Activated CD8-positive, alpha-beta T cell treated with anti-CD3 and anti-CD28 coated beads for 36 hours (primary cell): Measurements from ENCODE around the gene CALY. TPM values are rescaled to one million over a fixed set of nuclear protein-coding genes. Genes with fewer than 3 reads are reported as not detected.

Experiments used
- ATAC-seq: fragments of 200-7000 bp; cut with Tn5 transposase; one replicate; pipeline ENCODE4 v1.10.0; 2021; ENCODE audit warnings: mild to moderate bottlenecking, moderate library complexity
- CTCF ChIA-PET: fragments of 350-600 bp; sonication (Branson Sonifier 250); formaldehyde crosslinking; loops from one replicate; lab custom pipeline; 2021; ENCODE audit warnings: antibody characterized with exemption; lab: Charles Lee
- POLR2A ChIA-PET: fragments of 350-600 bp; sonication (Branson Sonifier 250); formaldehyde crosslinking; loops from one replicate; lab custom pipeline; 2021; ENCODE audit warnings: antibody characterized with exemption; lab: Charles Lee
- DNase-seq: peaks from one replicate; pipeline ENCODE4 v3.0.0-alpha.2; 2020
- H3K27ac Mint-ChIP-seq: one replicate; pipeline ENCODE4 v1.8.0; 2021; ENCODE audit warnings: mild to moderate bottlenecking, mixed read lengths
- H3K27me3 Mint-ChIP-seq: one replicate; pipeline ENCODE4 v1.8.0; 2021; ENCODE audit warnings: mixed read lengths
- H3K36me3 Mint-ChIP-seq: one replicate; pipeline ENCODE4 v1.8.0; 2021; ENCODE audit warnings: low read depth, mixed read lengths
- H3K4me1 Mint-ChIP-seq: one replicate; pipeline ENCODE4 v1.8.0; 2021; ENCODE audit warnings: low read depth, mixed read lengths
- H3K4me3 Mint-ChIP-seq: one replicate; pipeline ENCODE4 v1.8.0; 2021; ENCODE audit warnings: mild to moderate bottlenecking, moderate library complexity, mixed read lengths
- H3K9me3 Mint-ChIP-seq: one replicate; pipeline ENCODE4 v1.8.0; 2021; ENCODE audit warnings: mixed read lengths
- intact Hi-C: fragments of 100-400 bp; cut with micrococcal nuclease; formaldehyde crosslinking; loops from one replicate; pipeline ENCODE4 v1.10.0; 2022
- total RNA-seq, 2 experiments: library from RNA; stranded (reverse); gene quantifications; one replicate each; pipeline ENCODE4 v1.2.3, GENCODE V29; 2021
- TF ChIP-seq, protein P1 (sequence below): fragments of 200-600 bp; IDR thresholded peaks from one replicate; pipeline ENCODE4 v1.8.0; 2022; ENCODE audit warnings: antibody characterized with exemption, mild to moderate bottlenecking

The CALY gene
- total RNA-seq, 2 experiments from 2014 or later = not detected

DNA sequence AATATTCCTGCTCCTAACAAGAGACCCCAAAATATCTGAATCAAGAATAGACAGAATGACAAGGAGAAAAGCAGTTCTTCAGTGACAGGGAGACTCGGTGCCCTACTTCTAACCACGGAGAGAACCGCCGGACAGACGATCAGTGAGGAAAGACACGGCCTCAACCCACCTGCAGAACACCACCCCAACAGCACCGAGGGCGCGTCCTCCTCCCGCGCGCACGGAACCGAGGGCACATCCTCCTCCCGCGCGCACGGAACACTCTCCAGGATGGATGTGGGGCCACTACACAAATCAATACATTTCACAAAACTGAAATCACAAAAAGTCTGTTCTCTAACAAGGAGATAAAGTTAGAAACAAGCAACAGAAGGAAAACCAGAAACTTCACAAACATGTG, 50.3 kb downstream of the CALY start:
- H3K27me3 Mint-ChIP-seq = no peaks in the 10 kb centered on the region
- H3K4me1 Mint-ChIP-seq = no peaks in the 10 kb centered on the region
- DNase-seq (no peak), ATAC-seq (no peak)
- CTCF ChIA-PET = no interaction called here
- H3K27ac Mint-ChIP-seq = no peak overlapping the region
- POLR2A ChIA-PET = interaction anchor here (1.5 kb wide), 1 partner anchor 8 kb away, joined by 5 read pairs; no protein-coding TSS in a partner anchor
- no peak overlapping the region for H3K4me3 Mint-ChIP-seq
- H3K9me3 Mint-ChIP-seq = no peaks in the 10 kb centered on the region
- intact Hi-C loops = no loop called here
- peaks cover 37% of the 10 kb centered on the region for H3K36me3 Mint-ChIP-seq
- TF ChIP-seq, protein P1, sequence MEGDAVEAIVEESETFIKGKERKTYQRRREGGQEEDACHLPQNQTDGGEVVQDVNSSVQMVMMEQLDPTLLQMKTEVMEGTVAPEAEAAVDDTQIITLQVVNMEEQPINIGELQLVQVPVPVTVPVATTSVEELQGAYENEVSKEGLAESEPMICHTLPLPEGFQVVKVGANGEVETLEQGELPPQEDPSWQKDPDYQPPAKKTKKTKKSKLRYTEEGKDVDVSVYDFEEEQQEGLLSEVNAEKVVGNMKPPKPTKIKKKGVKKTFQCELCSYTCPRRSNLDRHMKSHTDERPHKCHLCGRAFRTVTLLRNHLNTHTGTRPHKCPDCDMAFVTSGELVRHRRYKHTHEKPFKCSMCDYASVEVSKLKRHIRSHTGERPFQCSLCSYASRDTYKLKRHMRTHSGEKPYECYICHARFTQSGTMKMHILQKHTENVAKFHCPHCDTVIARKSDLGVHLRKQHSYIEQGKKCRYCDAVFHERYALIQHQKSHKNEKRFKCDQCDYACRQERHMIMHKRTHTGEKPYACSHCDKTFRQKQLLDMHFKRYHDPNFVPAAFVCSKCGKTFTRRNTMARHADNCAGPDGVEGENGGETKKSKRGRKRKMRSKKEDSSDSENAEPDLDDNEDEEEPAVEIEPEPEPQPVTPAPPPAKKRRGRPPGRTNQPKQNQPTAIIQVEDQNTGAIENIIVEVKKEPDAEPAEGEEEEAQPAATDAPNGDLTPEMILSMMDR = no peak

DNA sequence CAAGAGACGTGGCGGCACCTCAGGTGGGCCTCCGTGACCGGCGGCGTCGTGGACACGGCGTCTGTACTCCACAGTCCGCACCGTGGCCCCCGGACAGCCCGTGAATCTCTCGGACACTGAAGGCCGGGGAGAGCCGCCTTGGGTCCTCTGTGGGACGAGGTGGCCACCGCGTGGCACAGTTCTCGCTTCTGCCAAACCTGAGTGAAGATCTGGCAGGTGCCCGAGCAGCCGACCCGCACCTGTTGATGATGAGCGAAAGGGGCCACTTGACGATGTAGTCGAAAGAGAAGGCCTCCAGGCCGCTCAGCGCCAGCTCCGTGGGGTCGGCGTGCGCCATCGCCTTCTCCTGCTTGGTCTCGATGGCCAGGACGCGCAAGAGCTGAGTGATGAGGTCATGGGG, 51.5 kb downstream of the CALY start:
- Mint-ChIP-seq H3K27me3 (no peaks in the 10 kb centered on the region), H3K36me3 (peaks cover 33% of the 10 kb centered on the region), H3K4me3 (no peak overlapping the region), H3K4me1 (no peaks in the 10 kb centered on the region), H3K9me3 (no peaks in the 10 kb centered on the region), H3K27ac (no peak overlapping the region)
- CTCF ChIA-PET = no interaction called here
- TF ChIP-seq, protein P1 = no peak
- intact Hi-C loops = no loop called here
- POLR2A ChIA-PET = no interaction called here
- ATAC-seq (no peak), DNase-seq (no peak)

DNA sequence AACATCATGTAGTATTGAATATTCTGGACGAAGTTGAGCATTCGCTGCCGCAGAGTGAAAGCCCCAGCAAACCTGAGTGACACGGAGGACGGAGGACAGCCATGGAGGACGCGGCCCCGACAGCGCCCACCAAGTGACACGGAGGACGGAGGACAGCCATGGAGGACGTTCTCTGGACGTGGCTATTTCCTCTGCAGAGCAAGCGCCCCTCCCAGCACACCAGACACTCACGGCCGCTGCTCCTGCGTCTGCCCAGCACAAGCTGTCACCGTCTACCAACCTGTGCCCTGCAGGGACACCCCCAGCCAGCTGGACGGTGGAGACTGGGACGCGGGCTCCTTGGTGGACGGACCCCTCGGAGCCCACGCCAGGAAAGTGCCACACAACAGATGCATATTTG, 52.8 kb downstream of the CALY start:
- ChIA-PET CTCF (no interaction called here), POLR2A (interaction anchor here (0.6 kb wide), 1 partner anchor 12 kb away, joined by 4 read pairs; no protein-coding TSS in a partner anchor)
- Mint-ChIP-seq H3K27me3 (no peaks in the 10 kb centered on the region), H3K27ac (no peak overlapping the region), H3K36me3 (peaks cover 30% of the 10 kb centered on the region), H3K4me3 (no peak overlapping the region), H3K9me3 (no peaks in the 10 kb centered on the region), H3K4me1 (peaks cover 7% of the 10 kb centered on the region)
- DNase-seq = no peak
- TF ChIP-seq, protein P1 = no peak
- intact Hi-C loops = no loop called here
- ATAC-seq = no peak

DNA sequence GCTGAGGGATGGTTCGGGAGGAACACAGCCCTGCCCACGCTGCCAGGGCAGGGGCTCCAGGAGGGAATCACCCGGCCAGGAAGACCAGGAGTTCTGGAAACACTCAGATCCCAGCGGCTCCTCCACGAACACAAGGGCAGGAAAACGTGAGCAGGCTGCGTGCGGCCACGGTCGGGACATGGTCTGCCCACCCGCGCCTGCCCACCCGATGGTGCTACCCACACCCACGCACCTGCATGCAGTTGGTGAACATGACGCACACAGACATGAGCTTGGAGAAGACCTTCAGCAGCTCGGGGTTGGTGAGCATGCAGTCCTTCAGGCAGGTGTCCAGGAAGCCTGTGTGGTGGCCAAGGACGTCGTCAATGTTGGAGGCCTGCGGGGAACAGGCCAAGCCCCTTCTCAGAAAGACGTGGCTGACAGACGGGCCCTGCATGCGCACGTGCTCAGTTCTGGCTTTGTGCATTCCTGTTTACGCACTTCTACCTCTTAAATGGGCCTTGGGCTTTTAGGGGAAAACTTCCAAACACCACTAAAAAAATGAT, 53.8 kb downstream of the CALY start:
- ChIA-PET POLR2A (interaction anchor here (0.7 kb wide), 1 partner anchor 27 kb away, joined by 3 read pairs; no protein-coding TSS in a partner anchor), CTCF (no interaction called here)
- H3K4me3 Mint-ChIP-seq = no peak overlapping the region
- TF ChIP-seq, protein P1 = no peak
- ATAC-seq = no peak
- H3K36me3 Mint-ChIP-seq = peaks cover 27% of the 10 kb centered on the region
- no peak overlapping the region for H3K27ac Mint-ChIP-seq
- no peak for DNase-seq
- no peaks in the 10 kb centered on the region for H3K27me3 Mint-ChIP-seq
- H3K4me1 Mint-ChIP-seq = peaks cover 18% of the 10 kb centered on the region
- H3K9me3 Mint-ChIP-seq = no peaks in the 10 kb centered on the region
- intact Hi-C loops = no loop called here

DNA sequence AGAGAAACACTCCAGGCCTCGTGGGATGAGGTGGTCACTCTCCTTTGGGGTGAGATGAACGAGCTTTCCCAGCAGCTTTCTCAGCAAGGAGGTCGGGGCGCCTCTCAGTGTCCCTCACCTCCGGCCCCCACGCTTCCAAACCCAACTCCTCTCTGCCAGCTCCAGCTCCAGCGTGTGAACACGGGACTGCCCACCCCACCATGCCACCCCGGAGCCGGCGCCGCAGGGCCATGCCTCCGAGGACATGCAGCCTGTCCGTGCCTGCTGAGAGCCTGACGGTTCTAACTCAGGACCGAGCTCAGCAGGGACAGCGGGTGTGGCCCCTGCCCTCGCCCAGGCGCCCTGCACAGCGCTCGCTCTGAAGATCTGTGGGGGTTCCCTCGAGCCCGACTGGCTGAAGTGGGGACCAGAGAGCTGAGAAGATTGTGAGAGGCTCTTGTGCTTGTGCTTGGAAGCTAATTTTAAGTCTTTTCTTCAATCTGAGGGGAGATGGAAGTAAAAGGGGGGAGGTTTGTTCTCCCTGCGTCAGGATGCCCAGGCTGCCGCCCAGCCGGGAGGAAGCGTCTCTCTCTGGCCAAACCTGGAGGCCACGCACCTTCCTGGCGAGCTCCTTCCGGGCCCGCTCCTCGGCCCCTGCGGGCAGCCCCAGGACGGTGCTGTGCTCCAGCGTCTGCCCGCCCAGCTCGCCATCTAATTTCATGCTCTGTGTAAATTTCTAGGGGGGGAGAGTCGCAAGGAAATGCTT, 54.9 kb downstream of the CALY start:
- Mint-ChIP-seq H3K4me1 (peaks cover 23% of the 10 kb centered on the region), H3K4me3 (no peak overlapping the region), H3K27ac (no peak overlapping the region), H3K36me3 (peaks cover 21% of the 10 kb centered on the region), H3K9me3 (no peaks in the 10 kb centered on the region), H3K27me3 (no peaks in the 10 kb centered on the region)
- DNase-seq (no peak), ATAC-seq (no peak)
- TF ChIP-seq, protein P1 = no peak
- ChIA-PET CTCF (interaction anchor here (1.3 kb wide), 1 partner anchor 26 kb away, joined by 4 read pairs; no protein-coding TSS in a partner anchor), POLR2A (interaction anchor here (0.8 kb wide), 1 partner anchor 24 kb away, joined by 3 read pairs; no protein-coding TSS in a partner anchor)
- intact Hi-C loops = no loop called here
